ENCODE measurements around the gene PSMC3IP.

PSMC3IP gene

GRCh38 chr17:42554250-42555121 lies 23.0 kb downstream of the PSMC3IP start (continued):
- TF ChIP-seq HIC1 (tag by site-specific recombination; IDR thresholded peaks at IDR 0.05) = peak; percentile 52; the same call in 1 of the 2 replicates
- no peak; the same call in 1 of the 2 replicates for TF ChIP-seq ZNF449 (tag by site-specific recombination; IDR thresholded peaks at IDR 0.05)
- peak; percentile 95 for TF ChIP-seq ZBTB20 (tag by site-specific recombination; IDR thresholded peaks at IDR 0.05)
- TF ChIP-seq ZBTB11 (tag by site-specific recombination; conservative IDR thresholded peaks at IDR 0.05; ENCODE audit: low read depth) = peak; percentile 80
- TF ChIP-seq ZNF133 (tag by site-specific recombination; IDR thresholded peaks at IDR 0.05) = no peak
- no peak for TF ChIP-seq ZNF624 (tag by site-specific recombination; IDR thresholded peaks at IDR 0.05)
- TF ChIP-seq ZNF830 (tag by site-specific recombination; IDR thresholded peaks at IDR 0.05; ENCODE audit: low read depth) = no peak
- TF ChIP-seq ZNF785 (tag by site-specific recombination; IDR thresholded peaks at IDR 0.05) = no peak
- TF ChIP-seq ZNF580 (tag by site-specific recombination; IDR thresholded peaks at IDR 0.05) = no peak
- no peak; the same call in 1 of the 2 replicates for TF ChIP-seq ZBTB48 (tag by site-specific recombination; IDR thresholded peaks at IDR 0.05)
- TF ChIP-seq ZNF335 (tag by site-specific recombination; conservative IDR thresholded peaks at IDR 0.05) = peak; percentile 96
- TF ChIP-seq RBAK (tag by site-specific recombination; IDR thresholded peaks at IDR 0.05) = no peak
- TF ChIP-seq ZNF544 (tag by site-specific recombination; IDR thresholded peaks at IDR 0.05) = no peak
- TF ChIP-seq ZNF488 (tag by site-specific recombination; IDR thresholded peaks at IDR 0.05) = no peak
- no peak for TF ChIP-seq ZNF530 (tag by site-specific recombination; IDR thresholded peaks at IDR 0.05; ENCODE audit: low read depth)
- TF ChIP-seq ZNF292 (tag by site-specific recombination; IDR thresholded peaks at IDR 0.05; ENCODE audit: borderline replicate concordance, low read depth) = no peak
- TF ChIP-seq ZNF416 (tag by site-specific recombination; IDR thresholded peaks at IDR 0.05) = no peak
- TF ChIP-seq ZNF140 (tag by site-specific recombination; IDR thresholded peaks at IDR 0.05) = no peak
- TF ChIP-seq ZNF223 (tag by site-specific recombination; IDR thresholded peaks at IDR 0.05) = no peak
- peak; percentile 83 for TF ChIP-seq PRDM10 (tag by site-specific recombination; IDR thresholded peaks at IDR 0.05)
- no peak for TF ChIP-seq MYNN (tag by site-specific recombination; IDR thresholded peaks at IDR 0.05; ENCODE audit: borderline replicate concordance)
- TF ChIP-seq ZSCAN5A (tag by site-specific recombination; IDR thresholded peaks at IDR 0.05) = 0 out of 2 replicates have a peak, but pooled peaks have one; percentile 19
- TF ChIP-seq ZNF571 (tag by site-specific recombination; IDR thresholded peaks at IDR 0.05) = no peak
